NCI-H2029 (cell line): ENCODE measurements around the gene COQ3.
A peak's percentile ranks its signal among the peaks of the same experiment; 100 is the strongest.

Source experiments
- DNase-seq: peaks from one replicate; lab custom pipeline; 2025; lab: John Stamatoyannopoulos, UW

Gene COQ3, protein sequence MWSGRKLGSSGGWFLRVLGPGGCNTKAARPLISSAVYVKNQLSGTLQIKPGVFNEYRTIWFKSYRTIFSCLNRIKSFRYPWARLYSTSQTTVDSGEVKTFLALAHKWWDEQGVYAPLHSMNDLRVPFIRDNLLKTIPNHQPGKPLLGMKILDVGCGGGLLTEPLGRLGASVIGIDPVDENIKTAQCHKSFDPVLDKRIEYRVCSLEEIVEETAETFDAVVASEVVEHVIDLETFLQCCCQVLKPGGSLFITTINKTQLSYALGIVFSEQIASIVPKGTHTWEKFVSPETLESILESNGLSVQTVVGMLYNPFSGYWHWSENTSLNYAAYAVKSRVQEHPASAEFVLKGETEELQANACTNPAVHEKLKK

DNA sequence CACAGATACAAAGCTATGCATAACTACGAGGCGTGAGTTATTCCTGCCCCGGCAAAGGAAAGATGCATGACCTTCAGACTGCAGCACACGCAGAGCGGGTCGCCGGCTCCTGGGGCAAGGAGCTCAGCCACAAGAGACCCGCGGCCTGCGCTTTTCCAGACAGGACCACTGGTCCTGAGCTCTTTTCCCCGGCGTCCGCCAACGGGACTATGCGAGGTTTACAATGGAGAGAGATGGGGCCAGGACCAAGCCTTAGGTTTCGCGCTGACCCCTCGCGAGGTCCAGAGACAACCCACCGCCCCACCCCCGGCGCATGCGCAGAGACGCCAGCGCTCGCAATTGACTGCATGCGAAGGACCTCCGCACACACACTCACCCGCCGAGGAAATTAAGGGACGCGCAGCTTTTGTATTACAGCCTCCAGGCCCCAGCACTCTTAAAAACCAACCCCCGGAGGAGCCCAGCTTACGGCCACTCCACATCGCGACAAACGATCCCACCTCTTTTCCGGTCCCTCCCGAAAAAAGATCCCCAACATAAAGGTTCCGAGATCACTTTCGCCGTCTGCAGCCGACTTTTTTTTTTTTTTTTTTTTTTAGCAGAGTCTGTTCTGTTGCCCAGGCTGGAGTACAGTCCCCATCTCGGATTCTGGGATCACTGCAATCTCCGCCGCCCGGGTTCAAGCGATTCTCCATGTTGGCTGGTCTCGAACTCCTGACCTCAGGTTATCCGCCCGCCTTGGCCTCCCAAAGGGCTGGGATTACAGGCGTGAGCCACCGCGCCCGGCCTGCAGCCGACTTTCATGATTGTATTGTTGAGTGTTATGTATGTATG is at the start of gene COQ3:
Gene COQ3, minus strand, starts transcription at position 498 of the 834 bp plus-strand sequence. Its CDS starts 16 bp downstream, at position 482.
- peak; percentile 50 for DNase-seq

DNA sequence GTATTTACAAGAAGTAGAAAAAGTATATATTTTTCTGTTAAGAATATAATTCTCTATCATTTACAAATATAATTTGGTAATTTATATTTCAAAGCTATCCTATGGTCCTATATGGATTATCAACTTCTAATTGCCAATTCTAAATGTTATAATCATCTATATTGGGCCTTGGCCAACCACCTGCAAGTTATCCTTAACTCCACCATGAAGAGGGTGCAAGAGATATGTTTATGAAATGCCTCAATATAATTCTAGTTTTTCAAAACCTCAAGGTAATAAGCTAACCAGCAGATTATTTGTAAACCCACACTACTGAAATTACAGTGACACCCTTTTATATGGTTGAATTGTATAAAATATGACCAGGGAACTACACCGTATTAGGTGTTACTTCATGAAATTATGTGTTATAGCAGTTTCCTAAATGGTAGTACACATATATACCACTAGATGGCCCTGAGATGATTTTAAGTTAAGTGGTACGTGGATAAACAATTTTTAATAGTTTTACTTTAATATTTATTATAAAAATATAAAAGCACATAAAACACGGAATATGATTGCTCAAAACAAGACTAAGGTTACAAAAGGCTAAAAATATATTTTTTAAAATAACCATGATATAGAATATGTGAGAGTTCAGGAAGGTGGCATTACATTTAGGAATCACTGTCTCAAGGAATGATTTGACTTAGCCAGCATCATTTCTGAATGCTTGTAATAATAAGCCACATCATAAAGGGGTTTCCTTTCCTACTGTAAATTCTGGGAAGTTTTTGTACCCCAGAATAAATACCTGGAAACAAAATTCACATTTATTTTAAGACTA is 40.9 kb upstream of the COQ3 start:
- no peak for DNase-seq

DNA sequence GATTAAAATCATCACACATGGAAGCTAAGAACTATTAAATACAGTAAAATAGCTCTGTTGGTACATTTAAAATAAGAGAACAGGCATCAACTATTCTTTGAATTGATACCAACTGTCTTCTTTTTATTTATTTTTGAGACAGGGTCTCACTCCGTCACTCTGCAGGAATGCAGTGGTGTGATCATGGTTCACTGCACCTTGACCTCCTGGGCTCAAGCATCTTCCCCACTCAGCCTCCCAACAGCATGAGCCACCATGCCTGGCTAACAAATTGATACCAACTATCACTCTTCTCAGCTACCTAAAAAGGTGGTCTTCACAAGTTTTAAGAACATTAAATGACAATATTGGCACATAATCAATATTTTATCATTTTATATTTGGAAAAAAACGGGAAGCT is 38.9 kb upstream of the COQ3 start:
- no peak for DNase-seq

DNA sequence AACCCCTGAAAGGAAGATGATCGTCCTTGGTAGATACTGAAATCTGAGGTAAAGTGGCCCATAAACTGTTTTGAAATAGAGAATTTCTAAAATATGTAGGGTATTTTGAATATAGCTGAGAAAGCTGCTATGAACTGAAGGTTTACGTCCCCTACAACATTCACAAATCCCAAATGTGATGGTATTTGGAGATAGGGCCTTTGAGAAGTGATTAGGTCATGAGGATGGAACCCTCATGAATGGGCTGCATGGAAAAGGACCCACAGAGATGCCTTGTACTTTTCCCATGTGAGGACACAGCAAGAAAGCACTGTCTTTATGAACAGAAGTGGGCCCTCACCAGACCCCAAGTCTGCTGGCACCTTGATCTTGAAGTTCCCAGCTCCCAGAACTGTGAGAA is 37.9 kb upstream of the COQ3 start:
- DNase-seq, result no peak

DNA sequence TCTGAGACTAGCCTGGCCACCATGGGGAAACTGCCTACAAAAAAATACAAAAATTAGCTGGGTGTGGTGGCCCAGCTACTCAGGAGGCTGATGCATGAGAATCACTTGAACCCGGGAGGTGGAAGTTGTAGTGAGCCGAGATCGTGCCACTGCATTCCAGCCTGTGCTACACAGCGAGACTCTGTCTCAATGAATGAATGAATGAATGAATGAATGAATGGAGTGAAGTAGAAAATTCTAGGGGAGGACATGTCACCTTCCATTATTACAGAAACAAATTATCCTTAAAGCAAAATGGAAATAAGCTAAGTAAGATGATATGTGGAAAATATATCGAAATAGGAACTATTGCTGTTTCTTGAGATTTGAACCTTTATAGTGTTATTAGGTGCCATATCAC is 34.0 kb upstream of the COQ3 start:
- DNase-seq, result no peak

DNA sequence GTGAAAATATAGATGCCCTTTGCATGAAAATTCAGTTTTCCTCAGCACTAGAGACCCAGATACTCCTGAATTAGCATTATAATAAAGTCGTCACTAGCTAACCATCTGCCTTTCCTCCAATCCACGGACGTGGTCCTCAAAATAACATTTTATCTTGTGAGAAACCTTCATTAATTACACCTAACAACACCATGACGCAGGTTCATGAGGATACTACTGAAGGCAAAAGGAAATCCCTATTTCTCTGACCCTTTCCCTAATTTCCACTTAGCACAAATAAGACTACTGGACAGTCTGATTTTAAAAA is 32.4 kb upstream of the COQ3 start:
- no peak for DNase-seq

DNA sequence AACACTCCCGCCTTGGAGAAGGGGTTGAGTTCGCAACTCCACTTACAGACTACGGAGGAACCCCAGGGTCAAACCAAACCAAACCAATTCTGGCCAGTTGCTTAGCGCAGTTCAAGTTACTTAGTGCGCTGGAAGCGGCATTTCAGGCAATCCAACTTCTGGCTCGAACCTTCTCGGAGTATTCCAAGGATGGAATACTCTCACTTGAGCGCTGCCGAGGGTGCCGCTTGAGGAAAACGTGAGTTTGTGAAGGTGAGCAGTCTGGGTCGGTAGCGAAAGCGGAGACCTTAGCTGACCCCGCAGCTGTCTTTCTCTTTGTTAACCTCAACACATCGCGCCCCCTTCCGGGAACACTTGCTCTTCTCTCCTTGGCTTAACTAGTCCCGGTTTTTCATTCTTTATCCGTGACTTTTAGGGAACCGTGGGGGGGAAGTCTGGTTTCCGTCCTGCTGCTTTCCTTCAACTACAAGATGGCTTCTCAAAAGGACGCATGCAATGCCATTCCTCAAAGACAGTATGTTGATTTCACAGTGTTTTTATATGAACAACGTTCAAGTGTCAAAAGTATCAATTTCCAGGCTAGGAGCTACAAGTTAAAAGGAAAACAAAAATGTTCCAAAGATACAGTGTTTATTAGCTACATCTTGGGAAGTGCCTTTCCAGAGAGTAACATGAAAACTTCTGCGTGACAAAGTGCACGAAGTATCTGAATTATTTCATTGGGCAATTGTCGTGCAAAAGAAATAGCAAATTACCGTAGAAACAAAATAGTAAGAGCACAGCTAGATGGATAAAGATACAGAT is 31.9 kb upstream of the COQ3 start:
- peak; percentile 87 for DNase-seq

DNA sequence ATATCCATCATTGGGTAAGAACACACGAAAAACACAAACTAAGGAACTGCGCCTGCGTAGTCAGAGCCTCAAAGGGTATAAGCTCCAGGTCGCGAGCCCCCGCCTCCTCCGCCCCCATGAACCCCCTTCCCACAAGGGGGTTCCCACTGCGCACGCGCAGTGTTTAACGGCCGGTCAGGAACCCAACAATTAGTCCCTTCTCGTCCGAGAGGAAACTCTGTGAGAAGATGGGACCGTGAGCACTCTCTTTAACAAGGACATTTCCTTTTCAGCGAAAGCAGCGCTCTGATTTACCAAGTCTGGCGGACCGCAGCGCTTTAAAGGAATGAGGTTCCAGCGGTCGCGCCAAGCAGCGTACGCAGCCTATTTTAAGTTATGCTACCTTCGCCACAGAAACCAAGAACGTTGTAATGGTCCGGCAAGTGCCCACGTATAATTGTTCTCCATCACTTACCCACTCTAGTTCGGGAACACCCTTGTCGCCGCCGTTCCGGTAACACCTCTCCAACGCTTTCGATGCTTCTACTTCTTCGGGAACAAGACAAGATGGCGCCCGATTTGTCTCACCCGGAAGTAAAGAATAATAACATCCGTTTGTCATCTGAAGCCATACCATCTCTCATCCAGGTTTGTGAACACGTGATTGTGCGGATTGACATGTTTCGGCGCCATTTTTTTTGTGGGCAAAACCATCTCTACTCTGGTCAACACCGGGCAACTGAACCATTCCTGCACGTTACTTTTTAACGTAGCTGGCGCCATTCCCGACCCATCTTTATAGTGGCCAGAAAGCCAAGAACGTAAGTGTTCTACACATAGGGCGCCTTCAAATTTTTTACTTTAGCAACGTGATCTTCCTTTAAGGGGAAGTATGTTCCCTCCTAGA is 31.0 kb upstream of the COQ3 start, which contains the start of gene PNISR:
Gene PNISR, minus strand, starts transcription at position 548 of the 886 bp plus-strand sequence. CDS start 10,649 bp downstream, outside the sequence.
- DNase-seq, result peak; percentile 98

DNA sequence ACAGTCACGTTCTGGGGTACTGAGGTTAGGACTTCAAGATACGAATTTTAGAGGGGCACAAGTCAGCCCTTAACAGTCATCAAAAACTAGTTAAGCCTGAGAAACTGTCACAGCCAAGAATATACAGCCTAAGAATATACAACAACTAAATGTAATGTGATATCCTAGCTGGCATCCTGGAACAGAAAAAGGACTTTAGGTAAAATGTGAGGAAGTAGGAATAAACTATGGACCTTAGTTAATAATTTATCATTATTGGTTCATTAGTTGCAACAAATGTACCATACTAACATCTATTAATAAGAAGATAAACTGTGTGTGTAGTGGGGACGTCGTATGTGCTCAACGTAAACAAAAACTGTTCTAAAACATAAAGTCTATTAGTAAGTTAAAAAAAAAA is 30.0 kb upstream of the COQ3 start:
- no peak for DNase-seq

DNA sequence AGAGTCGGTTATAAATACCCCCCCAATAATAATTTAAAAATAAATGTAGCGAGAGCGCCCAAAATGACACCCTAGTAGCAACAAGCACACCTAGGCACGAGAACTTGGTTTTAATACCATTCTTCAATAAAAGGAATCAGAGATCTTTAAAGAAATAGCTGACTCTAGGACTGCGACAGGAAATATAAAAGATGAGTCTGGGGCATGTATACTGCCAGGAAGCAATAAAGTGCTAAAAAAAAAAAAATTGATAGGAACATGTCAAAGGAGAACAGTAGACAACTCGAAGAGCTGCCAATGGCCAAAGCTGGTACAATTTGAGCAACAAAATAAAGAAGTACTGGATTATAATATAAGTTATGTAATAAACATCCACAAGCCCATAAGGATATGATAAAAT is 28.9 kb upstream of the COQ3 start:
- no peak for DNase-seq

DNA sequence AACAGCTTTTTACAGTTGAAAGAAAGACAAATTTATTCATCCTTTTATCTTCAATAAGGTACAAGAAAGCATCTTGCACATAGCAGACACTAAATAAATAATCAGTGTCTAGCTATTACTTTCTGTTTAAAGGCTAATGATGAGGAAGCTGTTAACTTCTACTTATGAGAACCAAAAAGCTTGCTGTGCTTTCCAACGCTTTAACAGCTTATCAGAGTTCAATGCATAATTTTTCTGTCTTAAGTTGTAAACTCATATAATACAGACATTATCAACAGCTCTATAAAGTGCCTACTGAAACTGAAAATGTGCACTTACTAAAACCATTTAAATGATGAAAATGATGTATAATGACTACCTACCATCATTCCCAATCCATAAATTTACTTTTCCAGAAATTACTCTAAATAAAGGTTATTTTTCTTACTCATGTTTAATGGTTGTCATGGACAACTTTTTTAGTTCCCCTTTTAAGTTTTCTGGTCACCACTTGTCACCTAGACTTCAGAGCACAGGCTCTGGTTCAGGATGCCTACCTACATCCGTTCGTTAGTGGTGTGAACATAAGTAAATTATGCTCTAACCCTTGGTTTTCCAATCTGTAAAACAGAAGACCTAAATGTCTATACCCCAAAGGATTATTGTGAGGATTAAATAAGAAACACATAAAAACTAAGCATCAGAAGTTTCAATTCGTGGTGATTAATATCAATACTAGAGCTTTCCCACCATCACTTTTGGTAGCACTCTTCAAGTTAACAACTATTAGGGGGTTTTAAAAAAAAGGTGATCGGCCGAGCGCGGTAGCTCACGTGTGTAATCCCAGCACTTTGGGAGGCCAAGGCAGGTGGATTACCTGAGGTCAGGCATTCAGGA is 23.1 kb upstream of the COQ3 start:
- no peak for DNase-seq

DNA sequence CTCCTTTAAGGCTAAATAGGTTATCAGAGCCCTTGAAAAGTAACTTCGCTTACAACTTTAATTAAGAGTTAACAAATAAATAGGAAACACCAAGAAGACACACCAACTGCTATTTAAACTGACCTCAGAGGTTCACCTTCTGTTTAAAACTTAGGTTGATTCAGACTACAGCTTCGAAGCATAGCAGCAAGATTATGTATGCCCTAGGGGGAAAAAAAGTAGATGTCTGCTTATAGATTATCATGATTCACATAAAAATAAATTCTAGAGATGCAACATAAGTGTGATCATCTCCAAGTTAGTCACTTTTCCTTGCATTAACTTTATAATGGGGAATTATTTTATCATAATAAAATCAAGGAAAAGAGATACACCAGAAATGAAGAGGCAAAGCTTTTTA is 22.2 kb upstream of the COQ3 start:
- DNase-seq, result no peak

DNA sequence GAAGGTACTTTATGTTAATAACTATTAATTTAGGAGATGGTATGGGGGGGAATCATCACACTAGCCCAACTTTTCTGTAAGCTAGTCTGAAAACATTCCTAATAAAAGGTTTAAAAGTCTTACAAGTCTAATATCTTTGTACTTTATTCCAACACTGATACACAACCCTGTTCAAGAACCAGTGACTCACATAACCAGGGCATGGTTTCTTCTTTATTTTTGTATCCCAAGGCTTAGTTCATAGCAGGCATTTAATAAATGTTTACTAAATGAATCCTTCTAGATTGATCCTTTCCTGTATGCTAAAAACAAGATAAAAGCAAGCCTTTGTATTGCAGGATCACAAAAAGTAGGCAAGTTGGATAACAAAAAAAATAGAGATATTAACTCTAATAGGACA is 21.5 kb upstream of the COQ3 start:
- no peak for DNase-seq

DNA sequence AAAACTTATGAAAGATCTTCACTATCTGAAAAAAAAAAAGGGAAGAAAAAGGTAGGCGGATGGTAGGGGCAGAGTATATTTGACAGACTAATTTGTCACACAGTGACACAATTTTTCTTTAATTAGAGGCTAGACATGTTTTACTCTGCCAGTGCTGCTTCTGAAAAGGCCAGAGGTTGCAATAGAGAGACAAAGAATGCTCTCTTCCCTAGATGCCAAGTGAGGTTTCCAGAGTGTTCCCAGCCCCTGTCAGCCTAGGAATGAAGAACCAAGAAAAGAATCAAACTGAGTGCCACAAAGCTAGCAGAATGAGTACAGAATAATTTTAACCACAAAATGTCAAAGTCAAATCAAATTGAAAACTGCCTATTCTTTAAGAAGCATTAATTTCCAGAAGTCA is 18.1 kb upstream of the COQ3 start:
- DNase-seq, result no peak

DNA sequence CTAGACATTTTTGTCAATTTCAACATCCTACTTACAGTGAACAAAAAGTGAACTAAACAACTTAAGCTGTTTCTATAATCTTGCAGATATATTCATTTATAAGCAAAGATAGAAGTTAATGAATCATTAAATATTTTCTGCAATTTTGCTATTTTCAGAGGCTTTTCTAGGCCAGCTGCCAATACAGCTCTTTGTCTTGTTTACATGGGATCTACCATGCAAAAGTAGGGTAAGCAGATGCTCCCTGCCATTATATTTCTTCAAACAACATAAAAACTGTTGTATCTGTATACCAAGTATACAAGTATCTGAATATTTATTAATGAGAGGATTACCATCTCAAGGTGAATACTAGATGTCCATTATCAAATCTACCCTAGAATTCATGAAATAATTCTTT is 15.7 kb upstream of the COQ3 start:
- DNase-seq, result no peak

DNA sequence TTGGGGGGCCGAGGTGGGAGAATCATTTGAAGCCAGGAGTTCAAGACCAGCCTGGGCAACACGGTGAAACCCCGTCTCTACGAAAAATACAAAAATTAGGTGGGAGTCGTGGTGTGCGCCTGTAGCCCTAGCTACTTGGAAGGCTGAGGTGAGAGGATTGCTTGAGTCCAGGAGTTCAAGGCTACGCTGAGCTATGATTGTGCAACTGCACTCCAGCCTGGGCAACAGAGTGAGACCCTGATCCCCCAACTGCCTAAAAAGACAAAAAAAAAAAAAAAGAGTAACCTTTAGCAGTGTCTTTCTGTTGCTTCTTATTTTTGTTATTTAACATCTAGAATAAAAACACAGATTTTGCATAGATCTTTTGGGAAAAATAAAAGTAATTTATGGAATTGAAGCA is 13.1 kb upstream of the COQ3 start:
- DNase-seq, result no peak

DNA sequence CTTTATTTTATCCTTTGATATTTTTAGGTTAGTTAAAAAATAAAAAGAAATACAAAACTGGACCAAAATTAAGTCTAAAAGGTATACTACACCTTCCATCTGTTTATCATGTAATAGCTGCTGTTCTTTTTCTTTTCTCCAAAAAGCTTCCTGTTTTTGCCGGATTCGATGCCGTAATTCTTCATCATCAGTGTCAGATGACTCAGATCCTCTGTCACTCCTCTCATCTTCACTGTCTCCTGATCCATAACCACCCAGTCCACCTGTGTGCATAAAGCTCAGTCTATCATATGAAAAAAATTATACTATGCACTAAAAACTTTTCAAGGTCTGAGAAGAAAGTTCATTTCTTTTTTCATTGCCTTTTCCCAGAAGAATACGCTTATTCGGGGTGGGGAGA is 8.5 kb upstream of the COQ3 start:
- DNase-seq, result no peak

DNA sequence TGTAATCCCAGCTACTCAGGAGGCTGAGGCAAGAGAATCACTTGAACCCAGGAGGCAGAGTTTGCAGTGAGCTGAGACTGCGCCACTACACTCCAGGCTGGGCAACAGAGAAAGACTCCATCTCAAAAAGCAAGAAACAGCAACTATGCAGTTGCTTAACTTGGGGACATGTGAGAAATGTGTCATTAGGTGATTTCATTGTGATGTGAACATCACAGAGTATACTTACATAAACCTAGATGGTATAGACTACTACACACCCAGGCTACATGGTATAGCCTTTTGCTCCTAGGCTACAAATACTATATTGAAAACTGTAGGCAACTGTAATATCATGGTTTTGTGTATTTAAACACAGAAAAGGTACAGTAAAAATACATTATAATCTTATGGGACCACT is 3.3 kb upstream of the COQ3 start:
- DNase-seq, result no peak

DNA sequence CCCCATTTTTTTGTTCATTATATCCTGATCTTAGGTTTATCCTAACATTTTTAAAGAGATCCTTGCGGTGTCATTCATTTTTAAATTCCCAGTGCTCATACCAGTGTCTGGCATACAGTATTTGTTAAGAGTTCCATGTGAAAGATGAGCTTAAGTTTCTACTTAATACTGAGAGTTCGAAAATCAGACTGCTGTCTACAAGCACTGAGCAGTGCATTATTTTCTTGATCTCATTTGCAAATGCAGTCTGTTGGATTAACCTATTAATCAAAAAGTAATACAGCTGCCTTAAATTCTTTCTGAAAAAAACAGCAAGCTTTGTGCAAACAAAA is 663 bp downstream of the COQ3 start:
- no peak for DNase-seq

DNA sequence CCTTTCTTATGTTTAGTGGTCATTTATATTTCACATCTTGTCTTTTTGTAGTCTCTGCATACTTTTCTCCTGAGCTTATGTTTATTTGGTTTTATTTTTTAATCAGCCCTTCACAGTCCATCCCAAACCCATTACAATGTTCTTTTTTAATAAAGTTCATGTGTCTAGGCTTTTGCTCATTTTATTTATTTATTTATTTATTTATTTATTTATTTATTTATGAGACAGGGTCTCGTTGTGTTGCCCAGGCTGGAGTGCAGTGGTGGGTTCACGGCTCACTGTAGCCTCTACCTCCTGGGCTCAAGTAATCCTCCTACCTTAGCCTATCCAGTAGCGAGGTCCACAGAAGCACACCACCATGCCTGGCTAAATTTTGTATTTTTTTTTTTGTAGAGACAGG is 3.1 kb downstream of the COQ3 start:
- DNase-seq, result no peak
